Measurements from ENCODE around the gene TFCP2L1. TPM values are rescaled to one million over a fixed set of nuclear protein-coding genes. Genes with fewer than 3 reads are reported as not detected.

TFCP2L1 gene
- total and polyA plus RNA-seq, 2 donors (not counting 3 experiments of a cell fraction or from before 2014, with no cell fraction given) = not detected

- dilution Hi-C loops (cut with MboI; ENCODE audit: extremely low pct_ligation_motif_present, low sequenced_read_pairs) = no loop called here
- DNase-seq (ENCODE audit: low read depth, low spot score) = no peak
- Histone ChIP-seq H3K4me1 (ENCODE audit: control insufficient read depth, extremely low read depth, insufficient read depth, low read length) (no peaks in the 10 kb centered on the region), H3K79me2 (ENCODE audit: control insufficient read depth, insufficient read depth, low read length) (no peaks in the 10 kb centered on the region), H3K4me2 (ENCODE audit: insufficient read depth, low read length) (no peak overlapping the region), H3K9me1 (replicated peaks; ENCODE audit: control insufficient read depth, extremely low read depth, insufficient read depth, low read length) (no peaks in the 10 kb centered on the region), H2AFZ (ENCODE audit: low read depth, low read length) (no peak overlapping the region), H3K27ac (ENCODE audit: insufficient read depth, low read depth, low read length) (no peak overlapping the region), H3K27me3 (ENCODE audit: control insufficient read depth in 2 of 2, insufficient read depth in 2 of 2, low read length in 2 of 2) (no peaks in the 10 kb centered on the region), H4K20me1 (replicated peaks; ENCODE audit: control insufficient read depth, extremely low read depth, insufficient read depth, low read length) (no peaks in the 10 kb centered on the region), H3K36me3 (ENCODE audit: control insufficient read depth in 2 of 2, extremely low read depth in 1 of 2, insufficient read depth in 2 of 2, low read length in 2 of 2) (no peaks in the 10 kb centered on the region), H3K9ac (replicated peaks; ENCODE audit: extremely low read depth, insufficient read depth, low read length) (no peak overlapping the region), H3K4me3 (replicated peaks in 1 of 3; ENCODE audit: insufficient read depth in 1 of 3, low read depth in 1 of 3, low read length in 3 of 3) (no peak overlapping the region), H3K9me3 (replicated peaks; ENCODE audit: control insufficient read depth, insufficient read depth, low read length) (no peaks in the 10 kb centered on the region)
- no TSS peak for BruUV-seq (replicated peaks)
- intact Hi-C loops (cut with micrococcal nuclease) = no loop called here
- TF ChIP-seq GATA2 (IDR thresholded peaks at IDR 0.05; ENCODE audit: insufficient read depth, insufficient read length, low read depth, low read length) = no peak
- TF ChIP-seq FOS (IDR thresholded peaks at IDR 0.05; ENCODE audit: borderline replicate concordance, insufficient read depth, low read length) = no peak
- TF ChIP-seq JUN (IDR thresholded peaks at IDR 0.05; ENCODE audit: borderline replicate concordance, insufficient read depth, insufficient read length, low read depth) = no peak
- TF ChIP-seq POLR2AphosphoS5 (IDR thresholded peaks at IDR 0.05; ENCODE audit: insufficient read depth, low read depth, low read length) = no peak
- TF ChIP-seq POLR2A (IDR thresholded peaks at IDR 0.05; ENCODE audit: low read depth, low read length) = no peak
- TF ChIP-seq, protein P1, sequence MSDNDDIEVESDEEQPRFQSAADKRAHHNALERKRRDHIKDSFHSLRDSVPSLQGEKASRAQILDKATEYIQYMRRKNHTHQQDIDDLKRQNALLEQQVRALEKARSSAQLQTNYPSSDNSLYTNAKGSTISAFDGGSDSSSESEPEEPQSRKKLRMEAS (IDR thresholded peaks at IDR 0.05; ENCODE audit: insufficient read depth, insufficient read length) = no peak
- no peak for TF ChIP-seq EZH2 (IDR thresholded peaks at IDR 0.05; ENCODE audit: borderline replicate concordance, low read depth, low read length, severe bottlenecking)
- TF ChIP-seq MYC (IDR thresholded peaks at IDR 0.05; ENCODE audit: low read depth, low read length) = no peak
- TF ChIP-seq, protein P2, sequence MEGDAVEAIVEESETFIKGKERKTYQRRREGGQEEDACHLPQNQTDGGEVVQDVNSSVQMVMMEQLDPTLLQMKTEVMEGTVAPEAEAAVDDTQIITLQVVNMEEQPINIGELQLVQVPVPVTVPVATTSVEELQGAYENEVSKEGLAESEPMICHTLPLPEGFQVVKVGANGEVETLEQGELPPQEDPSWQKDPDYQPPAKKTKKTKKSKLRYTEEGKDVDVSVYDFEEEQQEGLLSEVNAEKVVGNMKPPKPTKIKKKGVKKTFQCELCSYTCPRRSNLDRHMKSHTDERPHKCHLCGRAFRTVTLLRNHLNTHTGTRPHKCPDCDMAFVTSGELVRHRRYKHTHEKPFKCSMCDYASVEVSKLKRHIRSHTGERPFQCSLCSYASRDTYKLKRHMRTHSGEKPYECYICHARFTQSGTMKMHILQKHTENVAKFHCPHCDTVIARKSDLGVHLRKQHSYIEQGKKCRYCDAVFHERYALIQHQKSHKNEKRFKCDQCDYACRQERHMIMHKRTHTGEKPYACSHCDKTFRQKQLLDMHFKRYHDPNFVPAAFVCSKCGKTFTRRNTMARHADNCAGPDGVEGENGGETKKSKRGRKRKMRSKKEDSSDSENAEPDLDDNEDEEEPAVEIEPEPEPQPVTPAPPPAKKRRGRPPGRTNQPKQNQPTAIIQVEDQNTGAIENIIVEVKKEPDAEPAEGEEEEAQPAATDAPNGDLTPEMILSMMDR (IDR thresholded peaks at IDR 0.05; ENCODE audit: extremely low read depth in 1 of 2, insufficient read depth in 1 of 2, low read depth in 1 of 2, low read length in 2 of 2) = no peak
- no peak for FAIRE-seq
- CTCF ChIA-PET = no interaction called here
- POLR2A ChIA-PET = no interaction called here
Measured at GRCh38 chr2:121175326-121175725, 109.7 kb downstream of the TFCP2L1 start.

Data from endothelial cell of umbilical vein (primary cell).